HFFc6 (cell line): Measurements from ENCODE around the gene CTNNA2. TPM values are rescaled to one million over a fixed set of nuclear protein-coding genes. Genes with fewer than 3 reads are reported as not detected.
A peak's percentile ranks its signal among the peaks of the same experiment; 100 is the strongest.

Experiments
- DNase-seq: peaks from one replicate; pipeline ENCODE4 v3.0.0-alpha.2; 2018
- H3K27ac Mint-ChIP-seq: 2 replicates; pipeline ENCODE4 v1.8.0; 2020; ENCODE audit warnings: mild to moderate bottlenecking, mixed read lengths
- H3K27me3 Mint-ChIP-seq: 2 replicates; pipeline ENCODE4 v1.8.0; 2021; ENCODE audit warnings: mild to moderate bottlenecking, moderate library complexity, mixed read lengths; ENCODE audit not compliant: insufficient read depth
- H3K36me3 Mint-ChIP-seq: 2 replicates; pipeline ENCODE4 v1.8.0; 2021; ENCODE audit warnings: low read depth, mixed read lengths
- H3K4me1 Mint-ChIP-seq: 2 replicates; pipeline ENCODE4 v1.8.0; 2020; ENCODE audit warnings: low read depth, mixed read lengths
- H3K4me3 Mint-ChIP-seq: 2 replicates; pipeline ENCODE4 v1.8.0; 2020; ENCODE audit warnings: mild to moderate bottlenecking, moderate library complexity, mixed read lengths
- H3K9me3 Mint-ChIP-seq: 2 replicates; pipeline ENCODE4 v1.8.0; 2020; ENCODE audit warnings: mild to moderate bottlenecking, mixed read lengths
- total RNA-seq, 6 experiments: library from RNA; stranded (reverse); fragmentation: NEBNext Ultra II Directional; extraction: Animal tissue kit (Norgen Biotek cat#: 25700); gene quantifications; 2 replicates in 1 of 6; 3 replicates in 5 of 6; pipeline ENCODE4 v1.2.3, GENCODE V29; 2021
- TF ChIP-seq, protein P1 (sequence below): fragments of 200-600 bp; sonication (generic); IDR thresholded peaks from 2 replicates; pipeline ENCODE4 v1.5.0; 2021; ENCODE audit warnings: antibody characterized with exemption, mild to moderate bottlenecking

The CTNNA2 gene
- total RNA-seq, 6 experiments from 2014 or later, result not detected

DNA sequence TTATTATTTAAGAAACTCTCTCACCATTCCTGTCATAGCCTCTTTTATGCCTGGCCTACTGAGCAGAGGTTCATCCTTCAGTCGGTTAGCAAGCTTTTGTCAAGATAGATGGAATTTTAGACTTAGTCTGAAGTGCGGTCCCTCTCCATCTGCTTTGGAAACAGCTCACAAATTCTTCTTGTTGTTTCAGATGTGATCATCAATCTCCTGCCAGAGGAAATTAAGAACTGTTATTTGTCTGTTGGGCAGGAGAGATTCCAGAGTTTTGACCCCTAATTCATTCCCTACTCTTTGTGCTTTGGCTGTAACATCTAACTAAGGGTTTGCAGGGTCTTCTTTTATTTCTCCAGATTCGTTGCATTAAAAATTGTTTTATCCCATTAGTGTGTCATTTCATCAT lies 735.3 kb downstream of the CTNNA2 start:
- Mint-ChIP-seq H3K27me3 (no peaks in the 10 kb centered on the region; the same call in 1 of the 2 replicates), H3K4me1 (no peaks in the 10 kb centered on the region), H3K4me3 (no peak overlapping the region), H3K36me3 (no peaks in the 10 kb centered on the region), H3K27ac (no peak overlapping the region), H3K9me3 (no peaks in the 10 kb centered on the region)
- DNase-seq, result no peak
- TF ChIP-seq, protein P1, sequence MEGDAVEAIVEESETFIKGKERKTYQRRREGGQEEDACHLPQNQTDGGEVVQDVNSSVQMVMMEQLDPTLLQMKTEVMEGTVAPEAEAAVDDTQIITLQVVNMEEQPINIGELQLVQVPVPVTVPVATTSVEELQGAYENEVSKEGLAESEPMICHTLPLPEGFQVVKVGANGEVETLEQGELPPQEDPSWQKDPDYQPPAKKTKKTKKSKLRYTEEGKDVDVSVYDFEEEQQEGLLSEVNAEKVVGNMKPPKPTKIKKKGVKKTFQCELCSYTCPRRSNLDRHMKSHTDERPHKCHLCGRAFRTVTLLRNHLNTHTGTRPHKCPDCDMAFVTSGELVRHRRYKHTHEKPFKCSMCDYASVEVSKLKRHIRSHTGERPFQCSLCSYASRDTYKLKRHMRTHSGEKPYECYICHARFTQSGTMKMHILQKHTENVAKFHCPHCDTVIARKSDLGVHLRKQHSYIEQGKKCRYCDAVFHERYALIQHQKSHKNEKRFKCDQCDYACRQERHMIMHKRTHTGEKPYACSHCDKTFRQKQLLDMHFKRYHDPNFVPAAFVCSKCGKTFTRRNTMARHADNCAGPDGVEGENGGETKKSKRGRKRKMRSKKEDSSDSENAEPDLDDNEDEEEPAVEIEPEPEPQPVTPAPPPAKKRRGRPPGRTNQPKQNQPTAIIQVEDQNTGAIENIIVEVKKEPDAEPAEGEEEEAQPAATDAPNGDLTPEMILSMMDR, result no peak

DNA sequence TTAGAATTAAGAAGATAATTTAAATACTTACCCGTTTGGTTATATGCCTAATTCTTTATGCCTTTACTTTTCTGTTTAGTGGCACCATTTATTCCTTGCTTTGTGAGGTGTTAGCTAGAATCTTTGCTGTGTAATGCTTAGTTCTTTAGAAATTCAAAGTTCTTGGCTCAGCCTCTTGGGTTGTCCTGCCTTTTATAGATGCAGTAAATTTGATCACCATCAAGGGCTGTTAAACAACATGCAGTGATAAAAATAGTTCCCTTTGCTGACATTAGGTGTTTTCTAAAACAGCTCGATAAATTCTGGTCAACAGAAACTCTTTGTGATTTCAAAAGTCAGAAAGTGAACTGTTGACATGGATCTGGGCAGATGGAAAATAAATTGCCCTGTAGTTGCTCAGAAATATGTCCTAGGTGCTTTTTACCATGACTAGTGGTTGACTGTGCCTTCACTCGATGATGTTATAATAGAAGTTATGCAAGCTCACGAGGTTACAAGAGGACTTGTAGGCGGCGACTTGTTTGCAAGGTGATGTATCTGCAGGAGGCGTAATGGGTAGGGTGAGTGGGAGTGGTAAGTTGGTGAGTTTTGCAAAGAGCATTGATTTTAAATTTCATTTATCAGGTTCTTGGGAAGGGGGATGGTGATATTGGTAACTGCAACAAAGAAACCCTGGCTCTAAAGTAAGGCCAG lies 739.6 kb downstream of the CTNNA2 start:
- TF ChIP-seq, protein P1, result no peak
- H3K27ac Mint-ChIP-seq, result no peak overlapping the region

DNA sequence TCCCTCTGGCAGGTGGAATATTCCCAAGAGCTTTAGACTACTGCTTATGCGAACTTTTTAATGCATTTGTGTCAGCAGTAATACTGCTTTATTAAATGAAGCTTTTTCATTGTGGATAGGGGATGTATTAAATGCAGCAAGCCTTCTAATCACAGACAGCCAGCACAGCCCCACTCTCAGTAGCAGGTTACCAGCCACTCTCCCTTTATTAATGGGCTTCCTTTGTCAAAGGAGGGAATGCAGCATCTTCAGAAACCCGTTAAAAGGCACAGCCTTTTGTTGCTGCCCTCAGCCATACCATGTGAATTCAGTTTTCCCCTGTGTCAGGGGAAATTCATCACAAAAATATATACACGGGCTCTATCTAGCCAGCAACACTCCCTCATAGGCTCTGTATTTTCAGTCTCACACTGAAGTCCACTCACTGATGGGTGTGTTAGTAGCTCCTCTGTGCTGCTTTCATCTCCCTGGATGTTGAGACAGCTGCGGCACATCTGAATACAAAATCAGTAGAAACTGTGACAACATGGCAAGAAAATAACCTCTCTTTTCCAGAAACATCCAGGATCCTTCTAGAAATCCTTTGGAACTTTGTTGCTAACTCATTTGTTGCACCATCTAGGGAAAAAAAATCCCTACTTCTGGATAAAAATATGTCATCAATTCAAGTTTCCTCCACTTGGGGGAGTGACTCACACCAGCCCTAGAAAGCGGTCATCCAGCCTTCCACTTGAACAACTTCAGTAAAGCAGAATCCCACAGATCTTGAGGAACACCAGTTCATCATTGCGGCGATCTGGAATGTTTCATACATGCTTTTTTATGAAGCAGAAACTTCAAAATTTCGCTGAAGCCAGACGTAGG lies 743.3 kb downstream of the CTNNA2 start:
- Mint-ChIP-seq H3K36me3 (no peaks in the 10 kb centered on the region), H3K27ac (no peak overlapping the region), H3K9me3 (no peaks in the 10 kb centered on the region), H3K27me3 (no peaks in the 10 kb centered on the region; the same call in 1 of the 2 replicates), H3K4me1 (no peaks in the 10 kb centered on the region), H3K4me3 (no peak overlapping the region)
- TF ChIP-seq, protein P1, result peak; percentile 70
- DNase-seq, result peak; percentile 23

More for the DNA sequence above, 739.6 kb downstream of the CTNNA2 start:
- Mint-ChIP-seq H3K9me3 (no peaks in the 10 kb centered on the region), H3K27me3 (no peaks in the 10 kb centered on the region; the same call in 1 of the 2 replicates), H3K4me3 (no peak overlapping the region), H3K36me3 (no peaks in the 10 kb centered on the region), H3K4me1 (no peaks in the 10 kb centered on the region)
- DNase-seq, result no peak

DNA sequence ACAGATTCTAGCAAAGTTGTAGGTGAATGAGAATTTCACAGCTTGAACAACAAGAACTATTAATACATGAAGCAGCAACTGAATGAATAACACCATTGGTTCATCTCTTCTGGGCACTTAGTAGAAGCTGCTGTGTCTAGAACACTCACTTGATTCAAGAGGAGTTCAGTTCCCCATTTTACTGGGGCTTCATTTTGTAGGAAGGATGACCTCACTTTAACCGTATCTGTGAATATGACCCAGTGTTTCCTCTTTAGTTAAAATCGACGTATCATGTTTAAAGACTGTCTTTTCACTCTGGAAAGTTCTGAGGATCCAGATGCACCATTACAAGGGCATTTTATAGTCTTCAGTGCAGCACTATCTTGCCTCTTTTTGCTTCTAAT lies 743.9 kb downstream of the CTNNA2 start:
- Mint-ChIP-seq H3K9me3 (no peaks in the 10 kb centered on the region), H3K4me1 (no peaks in the 10 kb centered on the region), H3K4me3 (no peak overlapping the region), H3K36me3 (no peaks in the 10 kb centered on the region), H3K27ac (no peak overlapping the region), H3K27me3 (no peaks in the 10 kb centered on the region; the same call in 1 of the 2 replicates)
- TF ChIP-seq, protein P1, result no peak
- DNase-seq, result no peak

DNA sequence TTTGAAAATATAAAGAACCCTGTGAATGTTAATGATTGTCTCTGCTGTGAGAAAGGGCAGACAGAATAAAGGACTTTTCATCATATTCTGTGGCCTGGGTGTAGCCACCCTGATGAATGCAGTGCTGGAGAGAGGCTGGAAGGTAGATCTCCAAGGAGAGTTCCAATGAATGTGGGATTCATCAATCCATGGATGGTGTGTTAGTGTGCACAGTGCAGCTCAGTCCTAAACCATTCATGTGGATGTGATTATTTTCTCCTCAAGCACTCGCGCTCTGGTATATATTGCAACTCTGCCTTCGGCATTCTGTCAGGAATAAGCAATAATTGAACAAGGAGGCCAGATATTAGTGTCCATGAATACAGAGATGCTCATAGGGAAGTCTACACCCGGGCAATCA lies 744.6 kb downstream of the CTNNA2 start:
- TF ChIP-seq, protein P1, result no peak
- no peak overlapping the region for H3K4me3 Mint-ChIP-seq
- no peak for DNase-seq
- H3K27ac Mint-ChIP-seq, result no peak overlapping the region
- no peaks in the 10 kb centered on the region for H3K9me3 Mint-ChIP-seq
- no peaks in the 10 kb centered on the region for H3K36me3 Mint-ChIP-seq
- no peaks in the 10 kb centered on the region for H3K4me1 Mint-ChIP-seq
- no peaks in the 10 kb centered on the region; the same call in 1 of the 2 replicates for H3K27me3 Mint-ChIP-seq
